Measurements from ENCODE around the gene TMEM52B.

DNA sequence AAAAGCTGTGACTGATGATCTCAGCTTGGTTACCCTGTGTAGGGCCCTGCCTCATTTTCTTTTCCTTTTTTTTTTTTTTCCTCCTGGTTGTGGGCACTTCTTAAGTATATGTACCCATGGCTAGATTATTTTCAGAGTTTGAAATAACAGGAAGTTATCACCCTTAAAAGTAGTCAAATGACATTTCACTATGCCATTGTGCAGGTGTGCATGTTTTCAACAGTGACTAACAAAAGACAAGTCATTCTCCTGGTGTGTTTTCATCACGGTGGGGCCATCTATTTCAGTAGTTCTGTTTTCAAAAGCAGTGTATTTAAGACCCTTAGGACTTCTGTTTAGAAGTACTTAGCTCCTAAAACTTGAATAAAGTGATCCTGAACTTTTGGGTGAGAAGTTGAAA lies 48.8 kb downstream of the TMEM52B start:
- TF ChIP-seq, protein P1, sequence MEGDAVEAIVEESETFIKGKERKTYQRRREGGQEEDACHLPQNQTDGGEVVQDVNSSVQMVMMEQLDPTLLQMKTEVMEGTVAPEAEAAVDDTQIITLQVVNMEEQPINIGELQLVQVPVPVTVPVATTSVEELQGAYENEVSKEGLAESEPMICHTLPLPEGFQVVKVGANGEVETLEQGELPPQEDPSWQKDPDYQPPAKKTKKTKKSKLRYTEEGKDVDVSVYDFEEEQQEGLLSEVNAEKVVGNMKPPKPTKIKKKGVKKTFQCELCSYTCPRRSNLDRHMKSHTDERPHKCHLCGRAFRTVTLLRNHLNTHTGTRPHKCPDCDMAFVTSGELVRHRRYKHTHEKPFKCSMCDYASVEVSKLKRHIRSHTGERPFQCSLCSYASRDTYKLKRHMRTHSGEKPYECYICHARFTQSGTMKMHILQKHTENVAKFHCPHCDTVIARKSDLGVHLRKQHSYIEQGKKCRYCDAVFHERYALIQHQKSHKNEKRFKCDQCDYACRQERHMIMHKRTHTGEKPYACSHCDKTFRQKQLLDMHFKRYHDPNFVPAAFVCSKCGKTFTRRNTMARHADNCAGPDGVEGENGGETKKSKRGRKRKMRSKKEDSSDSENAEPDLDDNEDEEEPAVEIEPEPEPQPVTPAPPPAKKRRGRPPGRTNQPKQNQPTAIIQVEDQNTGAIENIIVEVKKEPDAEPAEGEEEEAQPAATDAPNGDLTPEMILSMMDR (conservative IDR thresholded peaks at IDR 0.05; ENCODE audit: low read depth in 2 of 2): no peak
- TF ChIP-seq, protein P2, sequence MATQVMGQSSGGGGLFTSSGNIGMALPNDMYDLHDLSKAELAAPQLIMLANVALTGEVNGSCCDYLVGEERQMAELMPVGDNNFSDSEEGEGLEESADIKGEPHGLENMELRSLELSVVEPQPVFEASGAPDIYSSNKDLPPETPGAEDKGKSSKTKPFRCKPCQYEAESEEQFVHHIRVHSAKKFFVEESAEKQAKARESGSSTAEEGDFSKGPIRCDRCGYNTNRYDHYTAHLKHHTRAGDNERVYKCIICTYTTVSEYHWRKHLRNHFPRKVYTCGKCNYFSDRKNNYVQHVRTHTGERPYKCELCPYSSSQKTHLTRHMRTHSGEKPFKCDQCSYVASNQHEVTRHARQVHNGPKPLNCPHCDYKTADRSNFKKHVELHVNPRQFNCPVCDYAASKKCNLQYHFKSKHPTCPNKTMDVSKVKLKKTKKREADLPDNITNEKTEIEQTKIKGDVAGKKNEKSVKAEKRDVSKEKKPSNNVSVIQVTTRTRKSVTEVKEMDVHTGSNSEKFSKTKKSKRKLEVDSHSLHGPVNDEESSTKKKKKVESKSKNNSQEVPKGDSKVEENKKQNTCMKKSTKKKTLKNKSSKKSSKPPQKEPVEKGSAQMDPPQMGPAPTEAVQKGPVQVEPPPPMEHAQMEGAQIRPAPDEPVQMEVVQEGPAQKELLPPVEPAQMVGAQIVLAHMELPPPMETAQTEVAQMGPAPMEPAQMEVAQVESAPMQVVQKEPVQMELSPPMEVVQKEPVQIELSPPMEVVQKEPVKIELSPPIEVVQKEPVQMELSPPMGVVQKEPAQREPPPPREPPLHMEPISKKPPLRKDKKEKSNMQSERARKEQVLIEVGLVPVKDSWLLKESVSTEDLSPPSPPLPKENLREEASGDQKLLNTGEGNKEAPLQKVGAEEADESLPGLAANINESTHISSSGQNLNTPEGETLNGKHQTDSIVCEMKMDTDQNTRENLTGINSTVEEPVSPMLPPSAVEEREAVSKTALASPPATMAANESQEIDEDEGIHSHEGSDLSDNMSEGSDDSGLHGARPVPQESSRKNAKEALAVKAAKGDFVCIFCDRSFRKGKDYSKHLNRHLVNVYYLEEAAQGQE (IDR thresholded peaks at IDR 0.05; ENCODE audit: unreplicated experiment): no peak
- TF ChIP-seq JUNB (IDR thresholded peaks at IDR 0.05; ENCODE audit: unreplicated experiment) (no peak), POLR2AphosphoS5 (IDR thresholded peaks at IDR 0.05; ENCODE audit: low read depth) (no peak), EZH2 (IDR thresholded peaks at IDR 0.05; ENCODE audit: low read depth, unreplicated experiment) (no peak), EZH2phosphoT487 (IDR thresholded peaks at IDR 0.05; ENCODE audit: unreplicated experiment) (no peak)

Measured in GM23338 (cell line).